Muscle layer of colon (tissue), 2 donors: Measurements from ENCODE around the gene TMEM132C.
"Not testable (repeated sequence)": the region's sequence is repeated elsewhere in the genome, so short reads cannot be mapped to it uniquely, and the experiment has no call there.

Source experiments
- H3K27ac ChIP-seq: one replicate; pipeline ENCODE4 v1.7.0; 2013; ENCODE audit warnings: low read depth, mild to moderate bottlenecking, low read length, moderate library complexity
- H3K27me3 ChIP-seq, 2 donors: one replicate each; pipeline ENCODE4 v1.7.0; 2013; ENCODE audit warnings: low read length in 2 of 2, mild to moderate bottlenecking in 2 of 2; ENCODE audit not compliant: insufficient read depth in 2 of 2, control insufficient read depth in 1 of 2
- H3K36me3 ChIP-seq: one replicate; pipeline ENCODE4 v1.7.0; 2013; ENCODE audit warnings: mild to moderate bottlenecking, low read length; ENCODE audit not compliant: insufficient read depth
- H3K4me1 ChIP-seq: one replicate; pipeline ENCODE4 v1.7.0; 2013; ENCODE audit warnings: mild to moderate bottlenecking, low read length; ENCODE audit not compliant: insufficient read depth
- H3K4me3 ChIP-seq, 2 donors: one replicate each; pipeline ENCODE4 v1.7.0; 2013; ENCODE audit warnings: low read length in 2 of 2, low read depth in 1 of 2, mild to moderate bottlenecking in 1 of 2, moderate library complexity in 1 of 2
- H3K9ac ChIP-seq: one replicate; pipeline ENCODE4 v1.7.0; 2013; ENCODE audit warnings: low read length
- H3K9me3 ChIP-seq: one replicate; pipeline ENCODE4 v1.7.0; 2013; ENCODE audit warnings: mild to moderate bottlenecking, low read length
- donor health status: abdominal sarcoma.
- donor health status: Adenocarcinoma of cecum.

The TMEM132C gene

GRCh38 chr12:128267131-128267622 lies at the start of gene TMEM132C:
Gene TMEM132C, plus strand, starts transcription at chr12:128267170. Its CDS starts 233 bp downstream, at chr12:128267403.
- Histone ChIP-seq H3K27ac (no peak within 1 kb of the TSS), H3K9ac (no peak within 1 kb of the TSS), H3K36me3 (no peaks in the 10 kb centered on the region), H3K4me3 (no peak within 1 kb of the TSS), H3K4me1 (peaks cover 4% of the 10 kb centered on the region), H3K9me3 (peaks cover 5% of the 10 kb centered on the region), H3K27me3 (peaks cover 0 to 38% of the 10 kb centered on the region in 2 donors)

GRCh38 chr12:128224226-128224625 lies 42.7 kb upstream of the TMEM132C start:
- no peaks in the 10 kb centered on the region for H3K9me3 ChIP-seq
- no peak overlapping the region for H3K27ac ChIP-seq
- H3K9ac ChIP-seq, result no peak overlapping the region
- no peaks in the 10 kb centered on the region for H3K36me3 ChIP-seq
- no peaks in the 10 kb centered on the region for H3K4me1 ChIP-seq
- no peak overlapping the region for H3K4me3 ChIP-seq
- no peaks in the 10 kb centered on the region for H3K27me3 ChIP-seq

GRCh38 chr12:128228581-128228980 lies 38.4 kb upstream of the TMEM132C start:
- Histone ChIP-seq H3K36me3 (no peaks in the 10 kb centered on the region), H3K9ac (no peak overlapping the region), H3K27me3 (no peaks in the 10 kb centered on the region), H3K4me3 (no peak overlapping the region), H3K4me1 (no peaks in the 10 kb centered on the region), H3K27ac (no peak overlapping the region), H3K9me3 (no peaks in the 10 kb centered on the region)

- Histone ChIP-seq H3K4me1 (no peaks in the 10 kb centered on the region), H3K36me3 (no peaks in the 10 kb centered on the region), H3K9ac (no peak overlapping the region), H3K27me3 (no peaks in the 10 kb centered on the region), H3K9me3 (no peaks in the 10 kb centered on the region), H3K4me3 (no peak overlapping the region), H3K27ac (no peak overlapping the region)
Observed at GRCh38 chr12:128235635-128236417, 31.1 kb upstream of the TMEM132C start.

- H3K4me3 ChIP-seq, result no peak overlapping the region
- H3K9me3 ChIP-seq, result no peaks in the 10 kb centered on the region
- H3K27me3 ChIP-seq, result no peaks in the 10 kb centered on the region
- H3K4me1 ChIP-seq, result no peaks in the 10 kb centered on the region
- no peaks in the 10 kb centered on the region for H3K36me3 ChIP-seq
- H3K9ac ChIP-seq, result no peak overlapping the region
- H3K27ac ChIP-seq, result no peak overlapping the region
Observed at GRCh38 chr12:128236525-128236924, 30.4 kb upstream of the TMEM132C start.

- no peak overlapping the region for H3K27ac ChIP-seq
- no peaks in the 10 kb centered on the region for H3K4me1 ChIP-seq
- H3K4me3 ChIP-seq, result no peak overlapping the region
- H3K36me3 ChIP-seq, result no peaks in the 10 kb centered on the region
- H3K9me3 ChIP-seq, result no peaks in the 10 kb centered on the region
- no peaks in the 10 kb centered on the region for H3K27me3 ChIP-seq
- H3K9ac ChIP-seq, result no peak overlapping the region
Observed at GRCh38 chr12:128240745-128241144, 26.2 kb upstream of the TMEM132C start.

GRCh38 chr12:128245121-128245520 lies 21.8 kb upstream of the TMEM132C start:
- Histone ChIP-seq H3K27me3 (no peaks in the 10 kb centered on the region), H3K36me3 (no peaks in the 10 kb centered on the region), H3K9me3 (no peaks in the 10 kb centered on the region), H3K4me3 (no peak overlapping the region), H3K27ac (no peak overlapping the region), H3K9ac (no peak overlapping the region), H3K4me1 (no peaks in the 10 kb centered on the region)

- no peak overlapping the region for H3K27ac ChIP-seq
- H3K36me3 ChIP-seq, result no peaks in the 10 kb centered on the region
- no peaks in the 10 kb centered on the region for H3K27me3 ChIP-seq
- H3K4me1 ChIP-seq, result no peaks in the 10 kb centered on the region
- no peak overlapping the region for H3K9ac ChIP-seq
- H3K4me3 ChIP-seq, result no peak overlapping the region
- no peaks in the 10 kb centered on the region for H3K9me3 ChIP-seq
Observed at GRCh38 chr12:128245905-128246304, 21.1 kb upstream of the TMEM132C start.

- H3K4me3 ChIP-seq, result no peak overlapping the region
- H3K36me3 ChIP-seq, result no peaks in the 10 kb centered on the region
- no peaks in the 10 kb centered on the region for H3K9me3 ChIP-seq
- H3K27ac ChIP-seq, result no peak overlapping the region
- H3K9ac ChIP-seq, result no peak overlapping the region
- H3K4me1 ChIP-seq, result no peaks in the 10 kb centered on the region
- H3K27me3 ChIP-seq, result no peaks in the 10 kb centered on the region
Observed at GRCh38 chr12:128250096-128250495, 16.9 kb upstream of the TMEM132C start.

- not testable (repeated sequence) for H3K36me3 ChIP-seq, H3K27me3 ChIP-seq, H3K4me1 ChIP-seq, H3K9me3 ChIP-seq, H3K9ac ChIP-seq, H3K27ac ChIP-seq, H3K4me3 ChIP-seq
Observed at GRCh38 chr12:128253829-128254228, 13.1 kb upstream of the TMEM132C start.

GRCh38 chr12:128258866-128259555 lies 8.0 kb upstream of the TMEM132C start:
- no peak overlapping the region for H3K4me3 ChIP-seq
- H3K27me3 ChIP-seq, result peaks cover 4% of the 10 kb centered on the region in 2 donors
- no peaks in the 10 kb centered on the region for H3K36me3 ChIP-seq
- no peak overlapping the region for H3K27ac ChIP-seq
- no peak overlapping the region for H3K9ac ChIP-seq
- no peaks in the 10 kb centered on the region for H3K4me1 ChIP-seq
- no peaks in the 10 kb centered on the region for H3K9me3 ChIP-seq
